ENCODE results near the gene SPRED1.

GRCh38 chr15:38307861-38308641 lies 55.4 kb downstream of the SPRED1 start:
- TF ChIP-seq, protein P1, sequence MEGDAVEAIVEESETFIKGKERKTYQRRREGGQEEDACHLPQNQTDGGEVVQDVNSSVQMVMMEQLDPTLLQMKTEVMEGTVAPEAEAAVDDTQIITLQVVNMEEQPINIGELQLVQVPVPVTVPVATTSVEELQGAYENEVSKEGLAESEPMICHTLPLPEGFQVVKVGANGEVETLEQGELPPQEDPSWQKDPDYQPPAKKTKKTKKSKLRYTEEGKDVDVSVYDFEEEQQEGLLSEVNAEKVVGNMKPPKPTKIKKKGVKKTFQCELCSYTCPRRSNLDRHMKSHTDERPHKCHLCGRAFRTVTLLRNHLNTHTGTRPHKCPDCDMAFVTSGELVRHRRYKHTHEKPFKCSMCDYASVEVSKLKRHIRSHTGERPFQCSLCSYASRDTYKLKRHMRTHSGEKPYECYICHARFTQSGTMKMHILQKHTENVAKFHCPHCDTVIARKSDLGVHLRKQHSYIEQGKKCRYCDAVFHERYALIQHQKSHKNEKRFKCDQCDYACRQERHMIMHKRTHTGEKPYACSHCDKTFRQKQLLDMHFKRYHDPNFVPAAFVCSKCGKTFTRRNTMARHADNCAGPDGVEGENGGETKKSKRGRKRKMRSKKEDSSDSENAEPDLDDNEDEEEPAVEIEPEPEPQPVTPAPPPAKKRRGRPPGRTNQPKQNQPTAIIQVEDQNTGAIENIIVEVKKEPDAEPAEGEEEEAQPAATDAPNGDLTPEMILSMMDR (conservative IDR thresholded peaks at IDR 0.05; ENCODE audit: low read depth, low read length) = no peak
- TF ChIP-seq MAZ (IDR thresholded peaks at IDR 0.05; ENCODE audit: borderline replicate concordance, low read depth, low read length) (no peak), SMC3 (IDR thresholded peaks at IDR 0.05; ENCODE audit: low read depth, low read length) (no peak), POLR2A (IDR thresholded peaks at IDR 0.05; ENCODE audit: low read depth, low read length) (no peak), MXI1 (IDR thresholded peaks at IDR 0.05; ENCODE audit: borderline replicate concordance, low read depth, low read length) (no peak), RFX5 (IDR thresholded peaks at IDR 0.05; ENCODE audit: low read depth, low read length) (no peak), BHLHE40 (IDR thresholded peaks at IDR 0.05; ENCODE audit: low read depth, low read length) (no peak), NFE2L2 (IDR thresholded peaks at IDR 0.05; ENCODE audit: low read depth, low read length) (no peak), CEBPB (IDR thresholded peaks at IDR 0.05; ENCODE audit: low read depth, low read length) (no peak), CHD1 (IDR thresholded peaks at IDR 0.05; ENCODE audit: low read depth, low read length) (no peak)
- TF ChIP-seq, protein P2, sequence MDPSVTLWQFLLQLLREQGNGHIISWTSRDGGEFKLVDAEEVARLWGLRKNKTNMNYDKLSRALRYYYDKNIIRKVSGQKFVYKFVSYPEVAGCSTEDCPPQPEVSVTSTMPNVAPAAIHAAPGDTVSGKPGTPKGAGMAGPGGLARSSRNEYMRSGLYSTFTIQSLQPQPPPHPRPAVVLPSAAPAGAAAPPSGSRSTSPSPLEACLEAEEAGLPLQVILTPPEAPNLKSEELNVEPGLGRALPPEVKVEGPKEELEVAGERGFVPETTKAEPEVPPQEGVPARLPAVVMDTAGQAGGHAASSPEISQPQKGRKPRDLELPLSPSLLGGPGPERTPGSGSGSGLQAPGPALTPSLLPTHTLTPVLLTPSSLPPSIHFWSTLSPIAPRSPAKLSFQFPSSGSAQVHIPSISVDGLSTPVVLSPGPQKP (IDR thresholded peaks at IDR 0.05; ENCODE audit: borderline replicate concordance, low read depth, low read length) = no peak
